Measurements from ENCODE around the gene BICRA.
"Not testable (repeated sequence)": the region's sequence is repeated elsewhere in the genome, so short reads cannot be mapped to it uniquely, and the experiment has no call there.

BICRA gene

DNA sequence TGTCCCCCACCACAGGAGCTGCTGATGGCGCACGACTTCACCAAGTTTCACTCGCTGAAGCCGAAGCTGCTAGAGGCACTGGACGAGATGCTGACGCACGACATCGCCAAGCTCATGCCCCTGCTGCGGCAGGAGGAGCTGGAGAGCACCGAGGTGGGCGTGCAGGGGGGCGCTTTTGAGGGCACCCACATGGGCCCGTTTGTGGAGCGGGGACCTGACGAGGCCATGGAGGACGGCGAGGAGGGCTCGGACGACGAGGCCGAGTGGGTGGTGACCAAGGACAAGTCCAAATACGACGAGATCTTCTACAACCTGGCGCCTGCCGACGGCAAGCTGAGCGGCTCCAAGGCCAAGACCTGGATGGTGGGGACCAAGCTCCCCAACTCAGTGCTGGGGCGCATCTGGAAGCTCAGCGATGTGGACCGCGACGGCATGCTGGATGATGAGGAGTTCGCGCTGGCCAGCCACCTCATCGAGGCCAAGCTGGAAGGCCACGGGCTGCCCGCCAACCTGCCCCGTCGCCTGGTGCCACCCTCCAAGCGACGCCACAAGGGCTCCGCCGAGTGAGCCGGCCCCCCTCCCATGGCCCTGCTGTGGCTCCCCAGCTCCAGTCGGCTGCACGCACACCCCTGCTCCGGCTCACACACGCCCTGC, 132.1 kb downstream of the BICRA start:
- H3K4me3 ChIP-seq (ENCODE audit: low read depth, low read length): no peak overlapping the region
- in situ Hi-C loops (cut with HindIII; ENCODE audit: low sequenced_read_pairs): no loop called here
- TF ChIP-seq, protein P1, sequence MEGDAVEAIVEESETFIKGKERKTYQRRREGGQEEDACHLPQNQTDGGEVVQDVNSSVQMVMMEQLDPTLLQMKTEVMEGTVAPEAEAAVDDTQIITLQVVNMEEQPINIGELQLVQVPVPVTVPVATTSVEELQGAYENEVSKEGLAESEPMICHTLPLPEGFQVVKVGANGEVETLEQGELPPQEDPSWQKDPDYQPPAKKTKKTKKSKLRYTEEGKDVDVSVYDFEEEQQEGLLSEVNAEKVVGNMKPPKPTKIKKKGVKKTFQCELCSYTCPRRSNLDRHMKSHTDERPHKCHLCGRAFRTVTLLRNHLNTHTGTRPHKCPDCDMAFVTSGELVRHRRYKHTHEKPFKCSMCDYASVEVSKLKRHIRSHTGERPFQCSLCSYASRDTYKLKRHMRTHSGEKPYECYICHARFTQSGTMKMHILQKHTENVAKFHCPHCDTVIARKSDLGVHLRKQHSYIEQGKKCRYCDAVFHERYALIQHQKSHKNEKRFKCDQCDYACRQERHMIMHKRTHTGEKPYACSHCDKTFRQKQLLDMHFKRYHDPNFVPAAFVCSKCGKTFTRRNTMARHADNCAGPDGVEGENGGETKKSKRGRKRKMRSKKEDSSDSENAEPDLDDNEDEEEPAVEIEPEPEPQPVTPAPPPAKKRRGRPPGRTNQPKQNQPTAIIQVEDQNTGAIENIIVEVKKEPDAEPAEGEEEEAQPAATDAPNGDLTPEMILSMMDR (IDR thresholded peaks at IDR 0.05; ENCODE audit: low read depth, low read length): no peak
- no peak for DNase-seq (ENCODE audit: low read depth, low spot score)

GRCh38 chr19:47741544-47742140, 132.7 kb downstream of the BICRA start:
- DNase-seq (ENCODE audit: low read depth, low spot score): no peak
- no peak overlapping the region for H3K4me3 ChIP-seq (ENCODE audit: low read depth, low read length)
- in situ Hi-C loops (cut with HindIII; ENCODE audit: low sequenced_read_pairs): no loop called here
- TF ChIP-seq, protein P1 (IDR thresholded peaks at IDR 0.05; ENCODE audit: low read depth, low read length): no peak

DNA sequence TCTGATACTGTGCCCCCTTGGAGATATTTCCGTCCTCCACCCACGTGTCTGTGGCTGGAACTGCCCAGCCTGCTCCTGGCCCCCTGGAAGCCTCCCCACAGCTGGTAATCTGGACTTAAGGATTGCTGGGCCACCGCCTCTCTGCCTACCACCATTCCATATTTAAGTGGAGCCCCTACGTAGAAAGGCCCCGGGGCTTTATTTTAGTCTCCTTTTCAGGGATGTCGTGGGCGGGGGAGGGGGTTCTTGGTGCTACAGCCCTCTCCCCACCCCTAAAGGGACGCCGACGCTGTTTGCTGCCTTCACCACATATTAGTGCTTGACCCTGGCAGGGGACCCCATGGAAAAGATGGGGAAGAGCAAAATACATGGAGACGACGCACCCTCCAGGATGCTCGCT, 133.7 kb downstream of the BICRA start:
- H3K4me3 ChIP-seq (ENCODE audit: low read depth, low read length): no peak overlapping the region
- DNase-seq (ENCODE audit: low read depth, low spot score): peak; percentile 27
- in situ Hi-C loops (cut with HindIII; ENCODE audit: low sequenced_read_pairs): no loop called here
- TF ChIP-seq, protein P1 (IDR thresholded peaks at IDR 0.05; ENCODE audit: low read depth, low read length): no peak

GRCh38 chr19:47745010-47745901, 136.3 kb downstream of the BICRA start, which contains the start of gene NOP53:
Gene NOP53, plus strand, starts transcription at chr19:47745546. Its CDS starts 14 bp downstream, at chr19:47745560.
- DNase-seq (ENCODE audit: low read depth, low spot score): peak; percentile 97
- in situ Hi-C loops (cut with HindIII; ENCODE audit: low sequenced_read_pairs): no loop called here
- peak within 1 kb of the TSS; percentile 83 for H3K4me3 ChIP-seq (ENCODE audit: low read depth, low read length)
- TF ChIP-seq, protein P1 (IDR thresholded peaks at IDR 0.05; ENCODE audit: low read depth, low read length): no peak

DNA sequence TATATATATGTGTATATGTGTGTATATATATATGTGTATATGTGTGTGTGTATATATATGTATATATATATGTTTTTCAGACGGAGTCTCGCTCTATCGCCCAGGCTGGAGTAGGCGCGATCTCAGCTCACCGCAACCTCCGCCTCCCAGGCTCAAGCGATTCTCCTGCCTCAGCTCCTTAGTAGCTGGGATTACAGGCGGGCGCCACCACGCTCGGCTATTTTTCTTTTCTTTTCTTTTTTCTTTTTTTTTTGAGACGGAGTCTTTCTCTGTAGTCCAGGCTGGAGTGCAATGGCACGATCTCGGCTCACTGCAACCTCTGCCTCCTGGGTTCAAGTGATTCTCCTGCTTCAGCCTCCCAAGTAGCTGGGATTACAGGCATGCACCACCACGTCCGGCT, 137.2 kb downstream of the BICRA start:
- H3K4me3 ChIP-seq (ENCODE audit: low read depth, low read length): peak overlapping the region; percentile 83
- DNase-seq (ENCODE audit: low read depth, low spot score); in situ Hi-C loops (cut with HindIII; ENCODE audit: low sequenced_read_pairs): not testable (repeated sequence)

GRCh38 chr19:47749326-47749725, 140.4 kb downstream of the BICRA start:
- H3K4me3 ChIP-seq (ENCODE audit: low read depth, low read length): no peak overlapping the region
- TF ChIP-seq, protein P1 (IDR thresholded peaks at IDR 0.05; ENCODE audit: low read depth, low read length): no peak
- no peak for DNase-seq (ENCODE audit: low read depth, low spot score)
- in situ Hi-C loops (cut with HindIII; ENCODE audit: low sequenced_read_pairs): no loop called here

All from astrocyte of the spinal cord (primary cell).